Measurements from ENCODE around the gene RGPD8. TPM values are rescaled to one million over a fixed set of nuclear protein-coding genes. Genes with fewer than 3 reads are reported as not detected.
"Not testable (repeated sequence)": the region's sequence is repeated elsewhere in the genome, so short reads cannot be mapped to it uniquely, and the experiment has no call there.

The RGPD8 gene
- total RNA-seq, 8 experiments from 2014 or later = 7.8 to 21.3 (median 16.0) TPM

GRCh38 chr2:112462178-112462577 is 28.7 kb upstream of the RGPD8 start:
- no peak overlapping the region for H3K4me3 ChIP-seq
- WGBS, 10 experiments = 38 to 88% (median 83%) methylated on average over 1 to 5 of the region's 5 CpGs; no CpG with 5 or more reads in 3 of the 10 experiments
- in situ Hi-C loops (cut with MboI; ENCODE audit: low pct_unique_long_range_greater_than_20kb in 2 of 9, low sequenced_read_pairs in 9 of 9, unreplicated experiment in 9 of 9) = no loop called here
- no peak overlapping the region for H3K27ac ChIP-seq
- no peak for ATAC-seq (replicated peaks in 6 of 8)
- no peaks in the 10 kb centered on the region for H3K4me1 ChIP-seq (replicated peaks in 1 of 2)

GRCh38 chr2:112459372-112459771 is 25.9 kb upstream of the RGPD8 start:
- H3K4me3 ChIP-seq = no peak overlapping the region
- H3K4me1 ChIP-seq (replicated peaks in 1 of 2) = no peaks in the 10 kb centered on the region
- ATAC-seq (replicated peaks in 6 of 8) = no peak
- in situ Hi-C loops (cut with MboI; ENCODE audit: low pct_unique_long_range_greater_than_20kb in 2 of 9, low sequenced_read_pairs in 9 of 9, unreplicated experiment in 9 of 9) = no loop called here
- WGBS, 10 experiments = 33 to 100% (median 80%) methylated on average over 1 of the region's 1 CpG; no CpG with 5 or more reads in 5 of the 10 experiments
- no peak overlapping the region for H3K27ac ChIP-seq

GRCh38 chr2:112454586-112454985 is 21.1 kb upstream of the RGPD8 start:
- Histone ChIP-seq H3K27ac (no peak overlapping the region), H3K4me3 (no peak overlapping the region), H3K4me1 (replicated peaks in 1 of 2) (no peaks in the 10 kb centered on the region)
- in situ Hi-C loops (cut with MboI; ENCODE audit: low pct_unique_long_range_greater_than_20kb in 2 of 9, low sequenced_read_pairs in 9 of 9, unreplicated experiment in 9 of 9) = no loop called here
- peak in 2 of 8 experiments; percentile 76 to 89 for ATAC-seq (replicated peaks in 6 of 8)

GRCh38 chr2:112451317-112451716 is 17.9 kb upstream of the RGPD8 start:
- no peaks in the 10 kb centered on the region for H3K4me1 ChIP-seq (replicated peaks in 1 of 2)
- H3K27ac ChIP-seq = no peak overlapping the region
- ATAC-seq (replicated peaks in 6 of 8) = no peak
- H3K4me3 ChIP-seq = no peak overlapping the region
- in situ Hi-C loops (cut with MboI; ENCODE audit: low pct_unique_long_range_greater_than_20kb in 2 of 9, low sequenced_read_pairs in 9 of 9, unreplicated experiment in 9 of 9) = no loop called here
- 100% methylated on average over 1 of the region's 1 CpG; no CpG with 5 or more reads in 9 of the 10 experiments for WGBS, 10 experiments

GRCh38 chr2:112449854-112450253 is 16.4 kb upstream of the RGPD8 start:
- 50 to 100% (median 80%) methylated on average over 1 to 3 of the region's 4 CpGs; no CpG with 5 or more reads in 2 of the 10 experiments for WGBS, 10 experiments
- Histone ChIP-seq H3K27ac (no peak overlapping the region), H3K4me3 (no peak overlapping the region), H3K4me1 (replicated peaks in 1 of 2) (no peaks in the 10 kb centered on the region)
- no peak for ATAC-seq (replicated peaks in 6 of 8)
- in situ Hi-C loops (cut with MboI; ENCODE audit: low pct_unique_long_range_greater_than_20kb in 2 of 9, low sequenced_read_pairs in 9 of 9, unreplicated experiment in 9 of 9) = loop anchor here in 1 of 9 experiments (25.0 kb wide), 1 partner anchor 188 kb away; the partner anchor contains the start of gene ZC3H8

GRCh38 chr2:112444256-112444655 is 10.8 kb upstream of the RGPD8 start:
- not testable (repeated sequence) for H3K27ac ChIP-seq; H3K4me3 ChIP-seq; H3K4me1 ChIP-seq (replicated peaks in 1 of 2)
- in situ Hi-C loops (cut with MboI; ENCODE audit: low pct_unique_long_range_greater_than_20kb in 2 of 9, low sequenced_read_pairs in 9 of 9, unreplicated experiment in 9 of 9) = loop anchor here in 1 of 9 experiments (25.0 kb wide), 1 partner anchor 182 kb away; the partner anchor contains the start of gene ZC3H8
- WGBS, 10 experiments = no CpG with 5 or more reads among the region's 1 CpG
- ATAC-seq (replicated peaks in 6 of 8) = peak in 3 of 8 experiments; percentile 51 to 89 (median 72)

- not testable (repeated sequence) for H3K4me1 ChIP-seq (replicated peaks in 1 of 2); H3K27ac ChIP-seq; H3K4me3 ChIP-seq; ATAC-seq (replicated peaks in 6 of 8)
- in situ Hi-C loops (cut with MboI; ENCODE audit: low pct_unique_long_range_greater_than_20kb in 2 of 9, low sequenced_read_pairs in 9 of 9, unreplicated experiment in 9 of 9) = loop anchor here in 1 of 9 experiments (25.0 kb wide), 1 partner anchor 176 kb away; the partner anchor contains the start of gene ZC3H8
- 20 to 100% (median 84%) methylated on average over 1 to 4 of the region's 6 CpGs; no CpG with 5 or more reads in 2 of the 10 experiments for WGBS, 10 experiments
Observed at GRCh38 chr2:112438603-112439261, 5.3 kb upstream of the RGPD8 start.

- WGBS, 10 experiments = 60 to 100% (median 91%) methylated on average over 2 of the region's 16 CpGs; no CpG with 5 or more reads in 6 of the 10 experiments
- not testable (repeated sequence) for H3K27ac ChIP-seq; H3K4me3 ChIP-seq; ATAC-seq (replicated peaks in 6 of 8); H3K4me1 ChIP-seq (replicated peaks in 1 of 2)
- in situ Hi-C loops (cut with MboI; ENCODE audit: low pct_unique_long_range_greater_than_20kb in 2 of 9, low sequenced_read_pairs in 9 of 9, unreplicated experiment in 9 of 9) = loop anchor here in 1 of 9 experiments (25.0 kb wide), 1 partner anchor 175 kb away; the partner anchor contains the start of gene ZC3H8
Observed at GRCh38 chr2:112437405-112437831, 4.0 kb upstream of the RGPD8 start.

GRCh38 chr2:112436993-112437392 is 3.5 kb upstream of the RGPD8 start:
- not testable (repeated sequence) for ATAC-seq (replicated peaks in 6 of 8); H3K4me1 ChIP-seq (replicated peaks in 1 of 2); H3K4me3 ChIP-seq; H3K27ac ChIP-seq
- in situ Hi-C loops (cut with MboI; ENCODE audit: low pct_unique_long_range_greater_than_20kb in 2 of 9, low sequenced_read_pairs in 9 of 9, unreplicated experiment in 9 of 9) = loop anchor here in 1 of 9 experiments (25.0 kb wide), 1 partner anchor 175 kb away; the partner anchor contains the start of gene ZC3H8
- no CpG with 5 or more reads among the region's 10 CpGs for WGBS, 10 experiments

- peak in 3 of 8 experiments; percentile 5 to 26 (median 18) for ATAC-seq (replicated peaks in 6 of 8)
- in situ Hi-C loops (cut with MboI; ENCODE audit: low pct_unique_long_range_greater_than_20kb in 2 of 9, low sequenced_read_pairs in 9 of 9, unreplicated experiment in 9 of 9) = loop anchor here in 1 of 9 experiments (25.0 kb wide), 1 partner anchor 174 kb away; the partner anchor contains the start of gene ZC3H8
- 68% methylated on average over 3 of the region's 18 CpGs; no CpG with 5 or more reads in 9 of the 10 experiments for WGBS, 10 experiments
Observed at GRCh38 chr2:112435716-112436431, 2.4 kb upstream of the RGPD8 start.

GRCh38 chr2:112434890-112435715 is 1.7 kb upstream of the RGPD8 start:
- H3K4me3 ChIP-seq; H3K27ac ChIP-seq; H3K4me1 ChIP-seq (replicated peaks in 1 of 2): not testable (repeated sequence)
- in situ Hi-C loops (cut with MboI; ENCODE audit: low pct_unique_long_range_greater_than_20kb in 2 of 9, low sequenced_read_pairs in 9 of 9, unreplicated experiment in 9 of 9) = loop anchor here in 1 of 9 experiments (25.0 kb wide), 1 partner anchor 173 kb away; the partner anchor contains the start of gene ZC3H8
- ATAC-seq (replicated peaks in 6 of 8) = peak in 5 of 8 experiments; percentile 2 to 46 (median 40)
- 90% methylated on average over 2 of the region's 33 CpGs; no CpG with 5 or more reads in 9 of the 10 experiments for WGBS, 10 experiments

More at GRCh38 chr2:112435716-112436431, 2.4 kb upstream of the RGPD8 start:
- not testable (repeated sequence) for H3K27ac ChIP-seq; H3K4me1 ChIP-seq (replicated peaks in 1 of 2); H3K4me3 ChIP-seq

GRCh38 chr2:112433932-112434730 is 686 bp upstream of the RGPD8 start:
- peak overlapping the region in 1 of 5 donors; percentile 4 for H3K4me3 ChIP-seq
- in situ Hi-C loops (cut with MboI; ENCODE audit: low pct_unique_long_range_greater_than_20kb in 2 of 9, low sequenced_read_pairs in 9 of 9, unreplicated experiment in 9 of 9) = loop anchor here in 1 of 9 experiments (25.0 kb wide), 1 partner anchor 172 kb away; the partner anchor contains the start of gene ZC3H8
- H3K27ac ChIP-seq = no peak overlapping the region
- peaks cover 4 to 6% of the 10 kb centered on the region in 2 donors for H3K4me1 ChIP-seq (replicated peaks in 1 of 2)
- WGBS, 10 experiments = 0 to 60% (median 30%) methylated on average over 1 to 5 of the region's 31 CpGs; no CpG with 5 or more reads in 4 of the 10 experiments
- ATAC-seq (replicated peaks in 6 of 8) = no peak
